Tibial nerve (tissue), 4 donors: Measurements from ENCODE around the gene LMF1. TPM values are rescaled to one million over a fixed set of nuclear protein-coding genes. Genes with fewer than 3 reads are reported as not detected.
"Not testable (repeated sequence)": the region's sequence is repeated elsewhere in the genome, so short reads cannot be mapped to it uniquely, and the experiment has no call there.

Experiments
- DNase-seq, 2 donors: peaks; one replicate each; pipeline ENCODE4 v3.0.0-alpha.2; 2019; ENCODE audit warnings: low spot score in 2 of 2
- H3K27ac ChIP-seq, 4 donors: fragments of 200-600 bp; sonication (generic) in 3 of 4; one replicate each; pipeline ENCODE4 v1.5.1; 2017 to 2019; ENCODE audit warnings: mild to moderate bottlenecking in 1 of 4
- H3K27me3 ChIP-seq, 2 donors: fragments of 200-600 bp; sonication (generic) in 1 of 2; one replicate each; pipeline versions ENCODE4 v1.5.1 to v1.6.0; 2017 to 2019
- H3K36me3 ChIP-seq, 3 donors: fragments of 200-600 bp; sonication (generic); one replicate each; pipeline ENCODE4 v1.5.1; 2018 to 2019
- H3K4me1 ChIP-seq, 4 donors: fragments of 200-600 bp; sonication (generic) in 3 of 4; one replicate each; pipeline ENCODE4 v1.5.1; 2017 to 2019
- H3K4me3 ChIP-seq, 4 donors: fragments of 200-600 bp; sonication (generic) in 3 of 4; one replicate each; pipeline ENCODE4 v1.5.1; 2017 to 2019; ENCODE audit warnings: mild to moderate bottlenecking in 1 of 4, moderate library complexity in 1 of 4
- H3K9me3 ChIP-seq, 4 donors: fragments of 200-600 bp; sonication (generic) in 3 of 4; one replicate each; pipeline ENCODE4 v1.5.1; 2017 to 2019
- EP300 ChIP-seq, 2 donors: sonication (generic); formaldehyde crosslinking; IDR thresholded peaks; one replicate each; pipeline ENCODE4 v1.6.1; 2017; ENCODE audit warnings: antibody characterized with exemption in 2 of 2, mild to moderate bottlenecking in 1 of 2
- POLR2A ChIP-seq, 2 donors: fragments of 450-650 bp; IDR thresholded peaks; one replicate each; pipeline ENCODE4 v1.6.1; 2017; ENCODE audit warnings: antibody characterized with exemption in 2 of 2, mild to moderate bottlenecking in 2 of 2, moderate library complexity in 2 of 2
- WGBS, 2 donors: methylation state at CpG; one replicate each; pipeline ENCODE4 v1.1.5; 2018; 5-methylcytosine and 5-hydroxymethylcytosine counted together
- total RNA-seq, 4 donors: library from RNA; depleted of rRNA; stranded (reverse); fragments of >200 nt; gene quantifications; one replicate each; pipeline ENCODE4 v1.1.0, GENCODE V29; 2016
- TF ChIP-seq, protein P1 (sequence below), 5 experiments: fragments of 200-600 bp in 3 of 5; fragments of 450-650 bp in 2 of 5; sonication (generic) in 3 of 5; IDR thresholded peaks; one replicate each; pipeline ENCODE4 v1.5.1; 2016 to 2019; ENCODE audit warnings: antibody characterized with exemption in 5 of 5, mild to moderate bottlenecking in 3 of 5, moderate library complexity in 2 of 5

Gene LMF1
- total RNA-seq, 4 donors from 2014 or later: 24.5 to 58.5 (median 31.8) TPM

DNA sequence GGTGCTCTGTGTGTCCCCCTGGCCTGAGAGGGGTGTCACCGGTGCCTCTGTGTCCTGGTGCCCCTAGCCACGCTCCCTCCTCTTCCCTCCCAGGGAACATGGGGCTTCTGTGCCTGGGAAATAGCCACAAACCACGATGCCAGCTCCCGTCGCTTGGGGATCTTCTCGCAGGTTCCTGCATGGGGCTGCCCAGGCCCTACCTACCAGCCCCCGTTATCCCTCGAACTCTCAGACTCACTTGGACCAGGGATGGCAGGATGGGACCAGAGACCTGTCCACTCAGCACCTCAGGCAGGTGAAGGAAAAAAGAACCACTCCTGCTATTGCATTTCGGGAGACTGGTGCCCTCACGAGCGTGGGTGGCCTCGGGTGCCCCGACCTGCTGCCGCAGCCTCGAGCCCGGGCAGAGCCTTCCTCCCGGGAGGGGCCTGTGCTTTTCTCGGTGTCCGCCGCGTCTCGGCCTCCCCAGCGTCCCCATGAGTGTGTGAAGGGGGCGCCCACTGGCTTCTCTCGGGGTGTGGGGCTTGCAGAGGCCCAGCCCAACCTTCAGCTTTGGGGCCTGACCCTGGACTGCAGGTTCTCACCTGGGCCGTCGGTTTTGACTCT is 129.2 kb downstream of the LMF1 start:
- no peak for DNase-seq
- TF ChIP-seq POLR2A (IDR thresholded peaks at IDR 0.05) (no peak), EP300 (IDR thresholded peaks at IDR 0.05) (no peak)
- TF ChIP-seq, protein P1, sequence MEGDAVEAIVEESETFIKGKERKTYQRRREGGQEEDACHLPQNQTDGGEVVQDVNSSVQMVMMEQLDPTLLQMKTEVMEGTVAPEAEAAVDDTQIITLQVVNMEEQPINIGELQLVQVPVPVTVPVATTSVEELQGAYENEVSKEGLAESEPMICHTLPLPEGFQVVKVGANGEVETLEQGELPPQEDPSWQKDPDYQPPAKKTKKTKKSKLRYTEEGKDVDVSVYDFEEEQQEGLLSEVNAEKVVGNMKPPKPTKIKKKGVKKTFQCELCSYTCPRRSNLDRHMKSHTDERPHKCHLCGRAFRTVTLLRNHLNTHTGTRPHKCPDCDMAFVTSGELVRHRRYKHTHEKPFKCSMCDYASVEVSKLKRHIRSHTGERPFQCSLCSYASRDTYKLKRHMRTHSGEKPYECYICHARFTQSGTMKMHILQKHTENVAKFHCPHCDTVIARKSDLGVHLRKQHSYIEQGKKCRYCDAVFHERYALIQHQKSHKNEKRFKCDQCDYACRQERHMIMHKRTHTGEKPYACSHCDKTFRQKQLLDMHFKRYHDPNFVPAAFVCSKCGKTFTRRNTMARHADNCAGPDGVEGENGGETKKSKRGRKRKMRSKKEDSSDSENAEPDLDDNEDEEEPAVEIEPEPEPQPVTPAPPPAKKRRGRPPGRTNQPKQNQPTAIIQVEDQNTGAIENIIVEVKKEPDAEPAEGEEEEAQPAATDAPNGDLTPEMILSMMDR (IDR thresholded peaks at IDR 0.05): no peak
- H3K27ac ChIP-seq: no peak overlapping the region
- no peaks in the 10 kb centered on the region for H3K4me1 ChIP-seq
- H3K36me3 ChIP-seq: no peaks in the 10 kb centered on the region
- H3K4me3 ChIP-seq: no peak overlapping the region
- peaks cover 0 to 16% (median 4%) of the 10 kb centered on the region in 4 donors for H3K9me3 ChIP-seq
- peaks cover 0 to 21% of the 10 kb centered on the region in 2 donors for H3K27me3 ChIP-seq
- WGBS, 2 donors: 82 to 84% methylated on average over 11 to 27 of the region's 27 CpGs

GRCh38 chr16:840561-841454 is 130.0 kb downstream of the LMF1 start:
- 79 to 87% methylated on average over 21 to 29 of the region's 34 CpGs for WGBS, 2 donors
- no peak for DNase-seq
- Histone ChIP-seq H3K9me3 (peaks cover 0 to 24% (median 6%) of the 10 kb centered on the region in 4 donors), H3K27ac (no peak overlapping the region), H3K4me1 (no peaks in the 10 kb centered on the region), H3K4me3 (no peak overlapping the region), H3K27me3 (peaks cover 0 to 21% of the 10 kb centered on the region in 2 donors), H3K36me3 (no peaks in the 10 kb centered on the region)
- TF ChIP-seq, protein P1 (IDR thresholded peaks at IDR 0.05): no peak
- TF ChIP-seq POLR2A (IDR thresholded peaks at IDR 0.05) (no peak), EP300 (IDR thresholded peaks at IDR 0.05) (no peak)

DNA sequence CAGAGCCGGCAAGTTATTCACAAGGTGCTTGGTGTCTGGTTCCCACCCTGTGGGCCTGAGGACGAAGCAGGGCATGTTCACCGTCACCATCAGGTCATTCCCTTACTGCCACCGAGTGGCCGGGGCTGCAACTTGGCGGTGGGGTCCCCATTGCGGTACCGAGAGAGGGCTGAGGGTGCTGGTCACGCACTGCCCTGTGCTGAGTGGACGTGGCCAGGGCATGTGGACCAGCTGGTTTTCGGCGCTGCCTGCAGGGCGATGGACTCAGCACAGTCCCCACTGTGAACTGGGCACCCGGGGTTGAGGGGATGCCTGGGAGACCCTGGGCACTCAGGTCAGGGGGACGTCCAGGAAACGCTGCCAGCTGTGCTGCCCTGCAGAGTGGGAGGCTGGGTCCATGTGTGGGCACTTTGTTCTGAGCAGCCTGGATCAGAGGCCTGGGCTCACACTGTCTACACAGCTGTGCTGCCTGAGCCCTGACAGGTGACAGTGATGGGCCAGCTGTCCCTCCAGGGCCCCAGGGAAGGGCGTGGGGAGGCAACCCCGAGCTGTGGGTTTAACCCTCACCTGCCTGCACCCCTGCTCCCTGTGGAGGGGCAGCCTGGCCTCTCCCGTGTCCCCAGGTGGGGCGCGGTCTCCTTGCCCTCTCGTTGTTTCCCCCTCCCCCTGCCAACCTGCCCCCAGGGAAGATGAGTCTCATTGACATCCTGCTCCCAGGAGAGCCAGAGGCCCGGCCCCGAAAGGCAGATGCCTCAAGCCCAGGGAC is 131.0 kb downstream of the LMF1 start:
- H3K36me3 ChIP-seq: no peaks in the 10 kb centered on the region
- no peak for DNase-seq
- H3K27me3 ChIP-seq: peaks cover 0 to 21% of the 10 kb centered on the region in 2 donors
- 57 to 73% methylated on average over 11 to 24 of the region's 24 CpGs for WGBS, 2 donors
- H3K9me3 ChIP-seq: peaks cover 0 to 33% (median 8%) of the 10 kb centered on the region in 4 donors
- H3K4me3 ChIP-seq: no peak overlapping the region
- TF ChIP-seq, protein P1 (IDR thresholded peaks at IDR 0.05): no peak
- TF ChIP-seq EP300 (IDR thresholded peaks at IDR 0.05) (no peak), POLR2A (IDR thresholded peaks at IDR 0.05) (no peak)
- H3K27ac ChIP-seq: no peak overlapping the region
- H3K4me1 ChIP-seq: no peaks in the 10 kb centered on the region

DNA sequence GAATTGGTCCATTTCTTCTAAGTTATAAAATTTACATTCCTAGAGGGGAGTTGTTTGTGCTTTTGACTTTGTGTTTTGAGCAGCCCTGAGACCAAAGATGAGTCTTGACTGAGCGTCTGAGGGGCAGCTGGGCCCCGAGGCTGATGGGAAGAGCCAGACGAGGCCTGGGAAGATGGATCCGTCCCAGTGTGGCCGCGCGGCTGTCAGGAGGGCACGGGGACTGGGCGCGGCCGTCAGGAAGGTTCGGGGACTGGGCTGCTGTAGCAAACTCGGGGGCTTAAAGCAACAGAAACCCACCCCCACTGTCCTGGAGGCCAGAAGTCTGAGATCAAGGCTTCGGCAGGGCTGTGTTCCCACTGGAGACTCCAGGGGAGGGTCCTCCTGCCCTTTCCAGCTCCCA is 132.0 kb downstream of the LMF1 start:
- 76 to 78% methylated on average over 14 of the region's 14 CpGs for WGBS, 2 donors
- Histone ChIP-seq H3K4me1 (no peaks in the 10 kb centered on the region), H3K36me3 (no peaks in the 10 kb centered on the region), H3K27ac (no peak overlapping the region), H3K4me3 (no peak overlapping the region), H3K27me3 (peaks cover 0 to 24% of the 10 kb centered on the region in 2 donors), H3K9me3 (peaks cover 0 to 44% (median 8%) of the 10 kb centered on the region in 4 donors)
- no peak for DNase-seq
- TF ChIP-seq POLR2A (IDR thresholded peaks at IDR 0.05): no peak
- TF ChIP-seq EP300 (IDR thresholded peaks at IDR 0.05): no peak
- TF ChIP-seq, protein P1 (IDR thresholded peaks at IDR 0.05): no peak

GRCh38 chr16:836822-837221 is 134.0 kb downstream of the LMF1 start:
- 86 to 92% methylated on average over 3 of the region's 3 CpGs for WGBS, 2 donors
- Histone ChIP-seq H3K9me3 (peaks cover 0 to 49% (median 8%) of the 10 kb centered on the region in 4 donors), H3K27me3 (peaks cover 0 to 38% of the 10 kb centered on the region in 2 donors)
- DNase-seq, H3K4me3 ChIP-seq, H3K36me3 ChIP-seq, H3K27ac ChIP-seq, H3K4me1 ChIP-seq: not testable (repeated sequence)
